Ascending aorta (tissue), 2 donors: Measurements from ENCODE around the gene LILRA6. TPM values are rescaled to one million over a fixed set of nuclear protein-coding genes. Genes with fewer than 3 reads are reported as not detected.
"Not testable (repeated sequence)": the region's sequence is repeated elsewhere in the genome, so short reads cannot be mapped to it uniquely, and the experiment has no call there.

Experiments
- DNase-seq, 2 donors: peaks; one replicate each; pipeline ENCODE4 v3.0.0-alpha.2; 2019; ENCODE audit warnings: low spot score in 2 of 2
- H3K27ac ChIP-seq, 2 donors: fragments of 200-600 bp; sonication (generic); one replicate each; pipeline ENCODE4 v1.5.1; 2016 to 2017; ENCODE audit warnings: mild to moderate bottlenecking in 1 of 2
- H3K27me3 ChIP-seq: fragments of 200-600 bp; sonication (generic); one replicate; pipeline ENCODE4 v1.5.1; 2017
- H3K36me3 ChIP-seq, 2 donors: fragments of 200-600 bp; sonication (generic); one replicate each; pipeline ENCODE4 v1.5.1; 2016
- H3K4me1 ChIP-seq, 2 donors: fragments of 200-600 bp; sonication (generic); one replicate each; pipeline ENCODE4 v1.5.1; 2016 to 2017; ENCODE audit warnings: mild to moderate bottlenecking in 1 of 2
- H3K4me3 ChIP-seq, 2 donors: fragments of 200-600 bp; sonication (generic); one replicate each; pipeline ENCODE4 v1.5.1; 2016 to 2017; ENCODE audit warnings: mild to moderate bottlenecking in 1 of 2
- H3K9me3 ChIP-seq, 2 donors: fragments of 200-600 bp; sonication (generic); one replicate each; pipeline ENCODE4 v1.5.1; 2016
- intact Hi-C: fragments of 100-400 bp; cut with DNase I; formaldehyde crosslinking; loops from one replicate; pipeline ENCODE4 v1.15.1; 2023
- total RNA-seq: library from RNA; depleted of rRNA; stranded (reverse); fragments of >200 nt; gene quantifications from one replicate; pipeline ENCODE4 v1.1.0, GENCODE V29; 2016
- TF ChIP-seq, protein P1 (sequence below), 3 experiments: fragments of 200-600 bp in 2 of 3; fragments of 450-650 bp in 1 of 3; sonication (generic) in 2 of 3; IDR thresholded peaks; one replicate each; pipeline ENCODE4 v1.5.1; 2016 to 2019; ENCODE audit warnings: antibody characterized with exemption in 3 of 3, mild to moderate bottlenecking in 1 of 3, moderate library complexity in 1 of 3

The LILRA6 gene
- total RNA-seq, 1 donor from 2014 or later = 25.1 TPM

DNA sequence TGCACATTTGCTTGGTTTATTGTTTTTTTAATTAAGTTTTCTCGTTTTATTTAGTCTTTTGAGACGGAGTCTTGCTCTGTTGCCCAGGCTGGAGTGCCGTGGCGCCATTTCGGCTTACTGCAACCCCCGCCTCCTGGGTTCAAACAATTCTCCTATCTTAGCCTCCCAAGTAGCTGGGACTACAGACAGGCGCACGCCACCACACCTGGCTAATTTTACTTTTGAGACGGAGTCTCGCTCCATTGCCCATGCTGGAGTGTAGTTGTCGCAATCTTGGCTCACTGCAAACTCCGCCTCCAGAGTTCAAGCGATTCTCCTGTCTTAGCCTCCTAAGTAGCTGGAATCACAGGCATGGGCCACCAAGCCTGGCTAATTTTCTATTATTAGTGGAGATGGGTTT, 40.6 kb downstream of the LILRA6 start:
- Histone ChIP-seq H3K36me3 (peaks cover 39 to 47% of the 10 kb centered on the region in 2 donors), H3K4me1 (peaks cover 6 to 23% of the 10 kb centered on the region in 2 donors), H3K27me3 (no peaks in the 10 kb centered on the region), H3K9me3 (no peaks in the 10 kb centered on the region), H3K4me3 (peak overlapping the region; percentile 63 to 76), H3K27ac (no peak overlapping the region)
- TF ChIP-seq, protein P1, sequence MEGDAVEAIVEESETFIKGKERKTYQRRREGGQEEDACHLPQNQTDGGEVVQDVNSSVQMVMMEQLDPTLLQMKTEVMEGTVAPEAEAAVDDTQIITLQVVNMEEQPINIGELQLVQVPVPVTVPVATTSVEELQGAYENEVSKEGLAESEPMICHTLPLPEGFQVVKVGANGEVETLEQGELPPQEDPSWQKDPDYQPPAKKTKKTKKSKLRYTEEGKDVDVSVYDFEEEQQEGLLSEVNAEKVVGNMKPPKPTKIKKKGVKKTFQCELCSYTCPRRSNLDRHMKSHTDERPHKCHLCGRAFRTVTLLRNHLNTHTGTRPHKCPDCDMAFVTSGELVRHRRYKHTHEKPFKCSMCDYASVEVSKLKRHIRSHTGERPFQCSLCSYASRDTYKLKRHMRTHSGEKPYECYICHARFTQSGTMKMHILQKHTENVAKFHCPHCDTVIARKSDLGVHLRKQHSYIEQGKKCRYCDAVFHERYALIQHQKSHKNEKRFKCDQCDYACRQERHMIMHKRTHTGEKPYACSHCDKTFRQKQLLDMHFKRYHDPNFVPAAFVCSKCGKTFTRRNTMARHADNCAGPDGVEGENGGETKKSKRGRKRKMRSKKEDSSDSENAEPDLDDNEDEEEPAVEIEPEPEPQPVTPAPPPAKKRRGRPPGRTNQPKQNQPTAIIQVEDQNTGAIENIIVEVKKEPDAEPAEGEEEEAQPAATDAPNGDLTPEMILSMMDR (IDR thresholded peaks at IDR 0.05) = no peak
- no peak for DNase-seq
- intact Hi-C loops = loop anchor here (2.0 to 5.0 kb wide), 3 partner anchors 41 to 915 kb away; partner anchors contain the start of gene PPP1R12C

DNA sequence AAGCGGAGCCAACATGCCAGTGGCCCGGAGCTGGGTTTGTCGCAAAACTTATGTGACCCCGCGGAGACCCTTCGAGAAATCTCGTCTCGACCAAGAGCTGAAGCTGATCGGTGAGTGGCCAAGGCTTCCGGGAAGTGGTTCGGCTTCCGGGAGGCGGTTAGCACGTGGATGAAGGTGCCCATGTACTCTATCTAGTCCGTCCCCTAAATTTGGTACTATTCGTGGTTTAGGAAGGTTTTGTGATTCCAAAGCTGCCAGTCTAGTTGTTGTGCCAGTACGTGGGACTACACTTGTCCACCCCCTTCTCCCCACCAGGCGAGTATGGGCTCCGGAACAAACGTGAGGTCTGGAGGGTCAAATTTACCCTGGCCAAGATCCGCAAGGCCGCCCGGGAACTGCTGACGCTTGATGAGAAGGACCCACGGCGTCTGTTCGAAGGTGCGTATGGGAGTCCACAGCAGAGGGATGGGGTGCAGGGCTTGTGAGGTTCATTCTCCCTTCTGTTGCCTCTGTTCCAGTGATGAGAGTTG, 41.4 kb downstream of the LILRA6 start:
- TF ChIP-seq, protein P1 (IDR thresholded peaks at IDR 0.05) = peak in 1 of 3 experiments; percentile 14
- H3K9me3 ChIP-seq = no peaks in the 10 kb centered on the region
- peaks cover 31 to 40% of the 10 kb centered on the region in 2 donors for H3K36me3 ChIP-seq
- intact Hi-C loops = loop anchor here (2.0 to 5.0 kb wide), 3 partner anchors 40 to 916 kb away; partner anchors contain the start of gene PPP1R12C
- no peaks in the 10 kb centered on the region for H3K27me3 ChIP-seq
- H3K4me1 ChIP-seq = peaks cover 6 to 23% of the 10 kb centered on the region in 2 donors
- H3K27ac ChIP-seq = peak overlapping the region; percentile 91 to 94
- DNase-seq = no peak
- peak overlapping the region; percentile 63 to 76 for H3K4me3 ChIP-seq

- H3K36me3 ChIP-seq = peaks cover 21 to 37% of the 10 kb centered on the region in 2 donors
- no peaks in the 10 kb centered on the region for H3K9me3 ChIP-seq
- TF ChIP-seq, protein P1 (IDR thresholded peaks at IDR 0.05) = no peak
- H3K4me1 ChIP-seq = peaks cover 6 to 23% of the 10 kb centered on the region in 2 donors
- H3K27ac ChIP-seq = no peak overlapping the region
- H3K4me3 ChIP-seq = no peak overlapping the region
- no peak for DNase-seq
- intact Hi-C loops = loop anchor here (10.0 kb wide), 1 partner anchor 1455 kb away; the partner anchor contains the start of gene U2AF2
- no peaks in the 10 kb centered on the region for H3K27me3 ChIP-seq
These were observed 43.2 kb downstream of the LILRA6 start for GRCh38 chr19:54199401-54199800.

GRCh38 chr19:54197121-54197520, 45.5 kb downstream of the LILRA6 start:
- H3K4me3 ChIP-seq = no peak overlapping the region
- no peaks in the 10 kb centered on the region for H3K9me3 ChIP-seq
- H3K27ac ChIP-seq = no peak overlapping the region
- TF ChIP-seq, protein P1 (IDR thresholded peaks at IDR 0.05) = no peak
- intact Hi-C loops = loop anchor here (10.0 kb wide), 1 partner anchor 1458 kb away; the partner anchor contains the start of gene U2AF2
- no peak for DNase-seq
- peaks cover 7 to 14% of the 10 kb centered on the region in 2 donors for H3K4me1 ChIP-seq
- no peaks in the 10 kb centered on the region for H3K27me3 ChIP-seq
- peaks cover 14 to 28% of the 10 kb centered on the region in 2 donors for H3K36me3 ChIP-seq

DNA sequence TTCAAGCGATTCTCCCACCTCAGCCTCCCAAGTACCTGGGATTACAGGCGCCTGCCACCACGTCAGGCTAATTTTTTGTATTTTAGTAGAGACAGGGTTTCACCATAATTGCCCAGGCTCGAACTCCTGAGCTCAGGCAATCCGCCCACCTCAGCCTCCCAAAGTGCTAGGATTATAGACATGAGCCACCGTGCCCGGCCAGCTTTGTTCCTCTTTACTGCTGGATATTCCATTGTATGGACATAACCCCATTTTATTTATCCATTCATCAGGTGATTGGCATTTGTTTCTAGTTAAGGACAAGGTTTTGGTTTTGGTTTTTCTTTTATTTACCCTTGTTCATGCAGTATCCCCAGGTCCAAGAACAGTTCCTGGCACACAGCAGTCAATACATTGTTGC, 46.1 kb downstream of the LILRA6 start:
- Histone ChIP-seq H3K36me3 (peaks cover 14 to 22% of the 10 kb centered on the region in 2 donors), H3K4me1 (peaks cover 8 to 14% of the 10 kb centered on the region in 2 donors), H3K9me3 (no peaks in the 10 kb centered on the region), H3K27ac (no peak overlapping the region), H3K4me3 (no peak overlapping the region), H3K27me3 (no peaks in the 10 kb centered on the region)
- intact Hi-C loops = loop anchor here (10.0 kb wide), 1 partner anchor 1458 kb away; the partner anchor contains the start of gene U2AF2
- TF ChIP-seq, protein P1 (IDR thresholded peaks at IDR 0.05) = no peak
- no peak for DNase-seq

DNA sequence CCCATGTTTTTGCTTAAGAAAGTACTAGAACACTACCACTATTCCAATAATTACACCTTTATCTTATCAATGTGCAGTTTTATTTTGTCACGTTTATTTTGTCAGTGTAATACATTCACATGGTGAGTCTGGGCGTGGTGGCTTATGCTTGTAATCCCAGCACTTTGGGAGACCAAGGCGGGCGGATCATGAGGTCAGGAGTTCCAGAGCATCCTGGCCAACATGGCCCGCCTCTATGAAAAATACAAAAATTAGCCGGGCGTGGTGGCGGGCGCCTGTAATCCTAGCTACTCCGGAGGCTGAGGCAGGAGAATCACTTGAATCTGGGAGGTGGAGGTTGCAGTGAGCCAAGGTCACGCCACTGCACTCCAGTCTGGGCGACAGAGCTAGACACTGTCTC, 48.1 kb downstream of the LILRA6 start:
- not testable (repeated sequence) for DNase-seq, H3K9me3 ChIP-seq, H3K27me3 ChIP-seq, H3K4me3 ChIP-seq, H3K27ac ChIP-seq
- Histone ChIP-seq H3K36me3 (peaks cover 14 to 22% of the 10 kb centered on the region in 2 donors), H3K4me1 (peaks cover 6 to 12% of the 10 kb centered on the region in 2 donors)
- intact Hi-C loops = loop anchor here (5.0 to 10.0 kb wide), 2 partner anchors 268 to 1460 kb away; partner anchors contain the start of genes LENG9 and U2AF2
